Amniotic epithelial cell (primary cell): Measurements from ENCODE around the gene RTTN.
"Not testable (repeated sequence)": the region's sequence is repeated elsewhere in the genome, so short reads cannot be mapped to it uniquely, and the experiment has no call there.

Source experiments
- DNase-seq: peaks from one replicate; pipeline ENCODE4 v3.0.0-alpha.2; 2010; ENCODE audit warnings: low read depth

Gene RTTN

DNA sequence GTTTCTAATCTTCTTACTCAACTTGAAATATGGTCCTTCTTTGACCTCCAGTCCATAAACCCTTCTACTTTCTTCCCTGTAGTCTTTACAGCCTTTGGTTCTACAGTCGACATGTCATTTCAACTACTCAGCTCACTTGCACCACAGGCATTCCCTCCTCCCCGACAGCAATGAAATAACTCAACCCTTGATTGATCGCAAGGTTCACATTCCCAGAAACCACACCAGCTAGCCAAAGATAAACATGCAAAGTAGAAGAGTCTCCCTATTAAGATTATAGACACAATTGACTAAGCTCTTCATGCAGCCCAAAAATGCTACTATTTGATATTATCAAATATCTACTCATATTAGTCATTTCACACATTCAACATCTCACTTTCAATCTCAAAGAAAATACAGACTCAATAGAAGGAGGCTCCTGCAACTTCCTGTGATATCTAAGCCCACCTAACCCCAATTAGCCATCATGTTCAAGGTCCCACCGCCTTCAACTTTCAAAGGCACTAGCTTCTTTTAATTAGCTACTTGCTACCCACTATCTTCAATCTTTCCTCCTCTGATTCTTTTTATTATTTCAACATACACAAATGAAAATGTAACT is 50.8 kb downstream of the RTTN start:
- peak; percentile 97 for DNase-seq

DNA sequence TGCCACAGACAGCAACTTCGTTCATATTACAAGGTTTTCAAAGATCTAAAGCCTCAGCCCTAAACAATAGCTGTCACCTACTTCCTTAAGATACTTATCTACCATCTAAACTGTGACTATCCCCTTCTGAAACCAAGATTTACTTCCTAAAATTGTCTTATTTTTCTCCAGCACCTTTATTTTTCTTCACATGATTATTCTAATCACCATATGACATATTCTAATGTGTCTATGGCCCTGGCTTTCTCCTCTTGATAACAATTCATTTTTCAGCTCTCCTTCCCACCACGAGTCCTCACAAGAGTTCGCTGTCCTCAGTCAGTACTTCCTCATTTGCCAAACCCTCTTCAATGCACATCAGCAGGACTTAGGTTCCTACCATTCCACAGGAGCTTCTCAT is 53.9 kb downstream of the RTTN start:
- DNase-seq: no peak

DNA sequence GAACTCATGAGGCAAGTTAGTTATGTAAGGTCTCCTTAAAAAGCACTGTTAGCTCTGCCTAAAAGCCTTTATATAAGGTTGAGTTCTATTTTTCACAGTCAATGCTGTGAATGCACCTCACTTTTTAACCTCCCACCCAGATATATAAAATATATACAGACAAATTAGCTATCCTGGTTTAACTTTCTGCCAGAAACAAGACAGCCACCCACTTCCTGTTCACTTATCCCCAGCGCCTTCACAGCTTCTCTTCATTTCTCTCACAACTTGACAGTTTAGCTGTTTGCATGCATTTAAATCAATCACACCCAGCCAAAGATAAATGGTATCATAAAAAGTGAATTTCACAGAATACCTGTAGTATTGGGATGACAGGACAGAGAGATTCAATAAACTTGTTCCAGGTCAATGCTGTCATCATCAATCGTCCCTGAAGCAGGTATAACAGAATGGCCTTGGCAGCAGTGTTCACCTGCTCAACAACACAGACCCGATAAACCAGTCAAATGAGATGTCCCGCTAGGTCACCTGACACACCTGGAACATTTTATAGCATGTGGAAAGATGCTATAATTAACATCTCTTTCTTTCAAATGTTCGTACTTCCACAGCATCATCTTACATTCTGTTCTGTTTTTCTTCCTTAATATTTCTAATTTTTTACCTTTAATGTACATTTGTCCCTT is 55.7 kb downstream of the RTTN start:
- DNase-seq: no peak

DNA sequence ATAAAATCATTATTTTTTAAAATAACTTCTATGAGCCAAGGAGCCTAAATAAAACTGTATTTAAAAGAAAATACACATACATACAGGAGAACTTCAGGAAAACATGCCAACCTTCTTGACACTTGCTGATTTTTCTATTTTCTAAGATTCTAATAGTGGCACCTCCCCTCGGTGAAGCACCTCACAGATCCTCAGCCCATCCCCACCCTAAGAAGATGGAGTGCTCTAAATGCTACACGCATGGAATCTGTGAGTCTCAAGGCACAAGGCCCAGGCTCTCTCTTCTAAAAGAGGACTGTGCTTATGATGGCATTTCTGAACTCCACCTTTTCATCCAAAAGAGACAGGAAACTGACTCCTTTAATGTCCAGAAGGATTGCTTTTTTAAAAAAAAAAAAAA is 56.3 kb downstream of the RTTN start:
- DNase-seq: no peak

DNA sequence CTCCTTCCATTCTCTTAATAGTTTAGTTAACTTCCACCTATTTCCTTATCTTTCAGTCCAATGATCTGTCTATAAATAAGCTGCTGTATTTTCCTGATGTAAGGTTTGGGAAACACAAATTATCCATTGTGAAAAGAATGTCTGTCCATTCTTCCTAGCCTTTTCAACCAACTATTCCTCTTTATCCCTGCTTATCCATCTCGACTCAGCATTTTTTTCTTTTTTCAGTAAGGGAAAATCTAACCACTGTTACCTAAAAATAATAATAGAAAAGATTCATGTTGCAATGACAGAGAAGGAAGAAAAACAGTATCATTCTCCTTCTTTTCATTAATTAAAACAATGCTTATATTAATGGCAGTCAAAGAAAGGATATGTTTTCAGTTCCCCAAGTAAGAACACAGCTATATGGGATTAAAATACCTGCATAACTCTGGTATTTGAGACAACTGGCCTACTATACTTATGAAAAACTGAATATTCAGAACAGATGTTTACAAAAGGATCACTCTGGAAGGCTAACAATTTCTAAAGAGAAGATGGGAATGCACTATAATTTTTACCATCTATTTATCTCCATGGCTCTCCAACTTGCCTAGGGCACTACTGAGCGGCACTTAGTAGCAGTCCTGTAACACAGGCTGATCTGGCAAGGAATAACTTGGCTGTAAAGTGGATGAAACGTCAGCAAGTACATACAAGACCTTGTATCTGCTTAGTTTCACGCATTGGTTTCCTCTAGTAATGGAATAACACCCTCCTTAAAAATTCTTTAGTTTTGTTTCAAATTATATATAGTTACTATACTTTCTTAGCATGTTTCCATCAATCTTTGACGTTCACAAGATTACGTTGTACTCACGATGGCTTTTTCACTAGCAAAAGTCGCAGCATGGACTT is 57.2 kb downstream of the RTTN start:
- no peak for DNase-seq

DNA sequence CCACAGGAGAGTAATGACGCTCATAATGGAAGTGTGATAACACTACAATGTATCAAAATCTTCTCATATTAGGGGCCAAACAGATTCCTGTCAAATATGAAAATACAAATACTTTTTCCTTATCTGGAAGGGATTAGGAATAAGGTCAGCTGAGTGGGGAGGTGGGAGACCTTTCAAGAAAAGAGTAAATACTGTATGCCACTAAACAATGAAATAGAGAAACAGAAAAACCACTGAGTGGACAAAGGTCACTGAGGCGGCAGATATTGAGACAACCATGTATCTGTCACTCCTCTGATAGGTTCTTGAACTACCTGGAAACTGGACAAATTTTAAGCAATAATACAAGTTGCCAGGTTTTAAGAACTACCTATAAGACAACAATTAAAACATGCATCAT is 59.3 kb downstream of the RTTN start:
- DNase-seq: no peak

DNA sequence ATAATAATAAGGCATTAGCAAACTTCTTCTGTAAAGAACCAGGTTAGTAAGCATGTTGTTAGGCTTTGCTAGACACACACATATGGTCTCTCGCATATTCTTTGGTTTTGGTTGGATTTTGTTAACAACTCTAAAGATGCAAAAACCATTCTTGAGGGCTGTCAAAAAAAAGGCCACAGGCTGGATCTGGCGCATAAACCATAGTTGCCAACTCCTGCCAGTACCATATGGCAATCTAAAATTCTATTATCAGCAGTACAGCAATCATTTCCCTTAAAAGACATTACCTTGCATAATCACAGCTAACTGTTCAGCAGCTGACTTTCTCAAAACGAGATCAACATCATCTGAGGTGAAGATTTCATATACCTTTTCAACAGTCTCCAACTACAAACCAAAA is 63.5 kb downstream of the RTTN start:
- DNase-seq: no peak

DNA sequence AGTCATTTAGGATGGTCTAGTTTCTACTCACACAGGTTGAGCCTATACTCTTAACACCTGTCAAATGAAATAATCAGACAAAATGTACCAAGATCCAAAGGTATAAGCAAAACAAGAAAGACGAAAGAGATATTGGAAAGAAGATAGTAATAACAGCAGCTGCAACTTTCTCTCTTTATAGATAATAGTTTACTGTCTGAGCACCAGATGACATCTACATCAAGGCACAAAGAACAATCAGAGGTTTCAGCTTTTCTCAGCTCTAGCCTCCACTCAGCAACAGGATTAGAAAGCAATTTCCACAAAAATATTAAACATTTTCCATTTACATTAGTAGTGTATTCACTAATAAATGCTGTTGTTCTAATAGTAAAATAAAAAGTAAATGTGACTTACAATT is 66.3 kb downstream of the RTTN start:
- no peak for DNase-seq

DNA sequence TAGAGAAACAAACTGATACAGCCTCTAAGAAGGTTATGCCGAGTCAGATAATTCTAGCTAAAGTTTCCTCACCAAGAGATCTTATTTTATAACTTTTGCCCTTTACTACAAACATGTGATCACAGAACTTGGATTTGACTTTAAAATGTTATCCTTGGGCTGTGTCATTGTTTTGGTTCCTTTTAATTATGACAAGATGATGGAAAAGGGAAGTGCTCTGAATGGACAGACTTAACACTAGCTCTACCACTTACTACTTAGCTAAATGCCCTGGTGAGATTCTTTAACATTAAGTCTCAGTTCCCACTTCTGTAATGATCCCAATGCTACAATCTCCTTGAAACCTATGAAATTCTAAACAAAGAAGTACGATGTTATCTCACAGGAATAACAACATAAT is 69.9 kb downstream of the RTTN start:
- DNase-seq: no peak

DNA sequence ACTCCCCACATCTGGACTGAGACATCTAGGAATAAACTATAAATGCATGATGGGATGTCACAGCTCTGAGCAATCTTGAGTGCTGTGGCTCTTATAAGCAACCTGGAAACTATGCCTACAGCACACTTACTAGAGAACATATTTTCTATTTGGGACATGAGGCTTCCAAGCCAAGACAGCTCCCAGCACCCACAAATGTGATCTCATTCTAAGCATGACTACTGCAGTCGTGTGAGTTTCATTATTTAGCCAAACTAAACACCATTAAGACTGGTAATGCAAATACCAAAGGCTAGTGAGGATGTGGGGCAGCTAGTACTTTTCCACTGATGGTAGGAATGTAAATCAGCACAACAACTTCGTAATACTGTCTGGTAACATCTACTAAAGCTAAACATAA is 72.5 kb downstream of the RTTN start:
- DNase-seq: peak; percentile 85

DNA sequence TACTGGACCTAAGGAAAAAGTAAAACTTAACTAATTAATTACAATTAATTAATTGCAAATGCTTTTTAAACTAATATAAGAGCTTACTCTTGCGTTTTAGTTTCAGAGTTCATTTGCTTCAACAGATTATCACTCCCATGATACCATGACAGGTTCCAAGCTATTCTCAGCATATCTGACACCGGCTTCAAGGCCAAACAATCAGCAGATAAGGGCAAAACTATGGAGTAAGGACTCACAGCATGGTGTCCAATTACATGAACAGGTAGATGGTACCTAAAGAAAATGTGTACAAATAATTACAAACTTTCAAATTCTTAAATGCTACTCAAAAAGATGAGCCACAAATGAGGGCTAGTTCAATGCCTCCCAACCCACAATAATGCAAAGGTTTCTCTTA is 77.2 kb downstream of the RTTN start:
- DNase-seq: no peak

DNA sequence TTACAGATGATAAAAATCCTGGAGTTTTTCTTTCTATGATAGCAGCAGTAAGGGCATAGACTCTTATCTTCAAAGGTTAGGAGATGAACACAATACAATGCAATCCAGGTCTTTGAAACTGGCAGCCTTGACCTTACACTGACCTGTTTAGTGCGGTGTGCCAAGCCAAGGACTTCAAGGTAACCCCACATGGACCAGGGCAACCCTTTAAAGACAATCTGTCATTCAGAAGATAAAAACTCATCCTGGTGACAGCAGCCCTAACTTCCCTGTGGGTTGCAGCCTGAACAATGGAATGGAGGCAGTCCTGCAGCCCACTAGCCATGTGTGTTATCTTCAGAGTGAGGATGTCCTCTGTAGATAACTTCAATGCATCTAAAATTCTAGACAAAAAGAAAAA is 78.1 kb downstream of the RTTN start:
- DNase-seq: no peak

DNA sequence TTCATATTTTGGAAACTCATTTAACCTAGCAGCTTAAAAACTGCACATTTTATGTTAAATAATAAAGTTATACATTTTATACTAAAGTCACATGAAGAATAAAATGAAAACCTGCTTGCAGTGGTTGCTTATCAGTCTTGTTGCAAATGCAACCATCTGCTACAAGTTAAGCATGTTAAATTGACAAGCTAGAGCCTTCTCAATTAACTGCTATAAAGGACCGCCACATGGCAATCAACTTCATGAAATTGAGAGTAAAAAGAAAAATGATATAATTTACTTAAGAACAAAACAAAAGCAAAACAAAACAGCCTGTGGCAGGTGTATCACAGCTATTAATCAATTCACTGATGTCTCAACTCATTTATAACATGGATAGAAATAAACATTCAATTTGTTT is 78.7 kb downstream of the RTTN start:
- DNase-seq: no peak

DNA sequence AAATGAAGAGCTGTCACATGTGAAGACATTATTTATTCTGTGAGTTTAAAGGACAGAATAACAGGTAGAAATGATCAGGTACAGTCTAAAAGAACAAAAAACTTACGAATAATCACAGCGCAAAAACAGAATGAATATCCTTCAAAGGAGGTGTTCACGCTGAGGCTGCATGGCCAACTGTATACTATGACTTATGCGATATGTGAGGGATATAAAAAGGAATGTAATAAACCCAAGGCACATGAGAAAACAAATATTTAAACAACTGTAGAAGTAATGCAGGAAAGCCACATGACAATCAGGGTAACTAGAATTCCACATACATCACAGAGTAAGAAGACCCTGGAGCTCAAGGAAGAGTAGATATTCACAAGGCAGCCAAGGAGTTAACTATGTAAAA is 81.3 kb downstream of the RTTN start:
- DNase-seq: no peak

DNA sequence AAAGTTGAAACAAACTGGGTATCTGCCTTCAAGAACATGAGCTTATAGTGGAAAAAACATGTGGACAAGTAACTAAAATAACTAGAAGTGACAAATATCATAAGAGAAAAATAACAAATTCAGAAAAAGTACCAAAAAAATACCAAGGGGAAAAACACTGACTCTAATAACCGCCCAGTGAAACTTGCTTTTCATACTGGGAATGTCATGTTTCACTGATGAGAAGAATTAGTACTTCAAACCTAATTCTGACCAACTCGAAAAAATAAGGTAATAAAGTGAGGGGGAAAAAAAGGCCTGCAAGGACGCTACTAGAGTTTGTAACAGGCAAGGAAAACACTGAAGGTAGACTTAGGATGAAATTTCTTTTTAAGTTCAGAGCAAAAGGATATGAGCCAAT is 83.6 kb downstream of the RTTN start:
- DNase-seq: no peak

DNA sequence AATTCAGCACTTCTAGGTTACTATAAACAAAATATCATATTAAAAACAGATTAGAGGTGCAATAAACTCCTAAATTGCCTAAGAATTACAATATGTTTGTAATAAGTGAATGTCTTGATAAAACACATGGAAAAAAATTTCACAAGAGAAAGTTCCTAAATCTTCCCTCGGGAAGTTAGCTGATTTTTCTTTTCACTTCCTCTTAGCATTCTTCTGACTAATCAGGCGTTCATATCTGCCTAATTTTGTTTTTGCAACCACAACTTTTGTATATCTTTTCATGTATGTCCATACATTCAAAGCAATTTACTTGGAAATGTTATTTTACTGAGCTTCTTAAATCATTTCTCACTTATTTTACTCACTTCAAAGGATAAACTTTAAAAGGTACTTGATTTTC is 88.5 kb downstream of the RTTN start:
- peak; percentile 4 for DNase-seq

DNA sequence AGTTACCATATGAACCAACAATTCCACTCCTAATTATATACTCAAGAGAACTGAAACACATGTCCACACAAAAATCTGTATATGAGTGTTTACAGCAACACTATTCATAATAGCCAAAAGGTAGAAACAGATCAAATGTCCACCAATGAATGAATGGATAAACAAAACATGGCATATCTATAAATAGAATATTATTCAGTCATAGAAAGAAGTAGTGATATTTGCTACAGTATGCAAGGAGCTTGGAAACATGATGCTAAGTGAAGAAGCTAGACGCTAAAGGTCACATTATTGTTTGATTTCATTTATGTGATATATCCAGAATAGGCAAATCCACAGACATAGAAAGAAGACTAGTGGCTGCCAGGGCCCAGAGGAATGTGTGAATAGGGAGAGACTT is 92.0 kb downstream of the RTTN start:
- DNase-seq: no peak

DNA sequence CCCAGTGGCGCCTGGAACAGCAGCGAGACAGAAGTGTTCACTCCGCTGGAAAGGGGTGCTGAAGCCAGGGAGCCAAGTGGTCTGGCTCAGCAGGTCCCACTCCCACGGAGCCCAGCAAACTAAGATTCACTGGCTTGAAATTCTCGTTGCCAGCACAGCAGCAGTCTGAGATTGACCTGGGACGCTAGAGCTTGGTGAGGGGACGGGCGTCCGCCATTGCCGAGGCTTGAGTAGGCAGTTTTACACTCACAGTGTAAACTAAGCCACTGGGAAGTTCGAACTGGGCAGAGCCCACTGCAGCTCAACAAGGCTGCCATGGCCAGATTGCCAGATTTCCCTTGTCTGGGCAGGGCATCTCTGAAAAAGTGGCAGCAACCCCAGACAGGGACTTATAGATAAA is 94.8 kb downstream of the RTTN start:
- no peak for DNase-seq

DNA sequence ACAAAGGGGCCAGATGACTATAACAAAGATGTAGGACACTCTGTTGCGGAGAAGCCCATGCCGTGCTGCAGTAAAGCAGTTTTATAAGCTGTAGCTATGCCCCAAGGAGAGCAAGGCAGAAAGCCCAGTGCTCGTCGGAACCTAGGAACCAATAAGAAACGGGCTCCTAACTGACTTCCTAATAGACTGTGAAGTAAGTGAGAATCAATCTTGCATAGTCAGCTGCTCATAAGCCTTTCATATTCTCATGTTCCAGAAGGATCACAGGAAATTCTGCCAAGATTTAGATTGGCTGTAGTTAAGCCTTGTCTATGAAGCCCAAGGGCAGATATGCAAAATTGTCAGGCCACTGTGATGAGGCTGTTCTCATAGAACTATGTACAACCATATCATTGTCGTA is 98.4 kb downstream of the RTTN start:
- DNase-seq: no peak

DNA sequence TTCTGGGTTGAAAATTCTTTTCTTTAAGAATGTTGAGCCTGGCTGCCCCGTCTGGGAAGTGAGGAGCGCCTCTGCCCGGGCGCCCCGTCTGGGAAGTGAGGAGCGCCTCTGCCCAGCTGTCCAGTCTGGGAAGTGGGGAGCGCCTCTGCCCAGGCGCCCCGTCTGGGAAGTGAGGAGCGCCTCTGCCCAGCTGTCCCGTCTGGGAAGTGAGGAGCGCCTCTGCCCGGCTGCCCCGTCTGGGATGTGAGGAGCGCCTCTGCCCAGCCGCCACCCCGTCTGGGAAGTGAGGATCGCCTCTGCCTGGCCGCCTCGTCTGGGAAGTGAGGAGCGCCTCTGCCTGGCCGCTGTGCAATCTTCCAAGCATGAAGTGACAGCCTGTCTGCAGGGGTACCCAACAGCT is 102.6 kb downstream of the RTTN start:
- DNase-seq: not testable (repeated sequence)

DNA sequence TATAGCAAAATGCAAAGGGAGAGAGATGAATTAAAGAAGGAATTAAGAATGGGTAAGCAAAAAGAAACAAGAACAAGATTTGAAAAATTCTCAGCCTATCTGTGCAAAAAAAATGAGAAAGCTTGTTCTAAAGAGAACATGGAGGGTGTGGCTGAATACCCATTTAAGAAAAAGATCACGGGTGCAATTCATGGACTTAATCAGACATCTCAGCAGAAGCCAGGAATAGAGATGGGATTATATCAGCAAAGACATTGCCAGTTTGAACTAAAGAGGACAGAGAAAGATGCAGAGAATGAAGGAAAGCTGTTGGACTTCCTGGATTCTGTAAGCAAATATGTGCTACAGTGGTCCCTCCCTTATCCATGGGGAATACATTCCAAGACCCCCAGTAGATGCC is 115.6 kb downstream of the RTTN start:
- DNase-seq: no peak

DNA sequence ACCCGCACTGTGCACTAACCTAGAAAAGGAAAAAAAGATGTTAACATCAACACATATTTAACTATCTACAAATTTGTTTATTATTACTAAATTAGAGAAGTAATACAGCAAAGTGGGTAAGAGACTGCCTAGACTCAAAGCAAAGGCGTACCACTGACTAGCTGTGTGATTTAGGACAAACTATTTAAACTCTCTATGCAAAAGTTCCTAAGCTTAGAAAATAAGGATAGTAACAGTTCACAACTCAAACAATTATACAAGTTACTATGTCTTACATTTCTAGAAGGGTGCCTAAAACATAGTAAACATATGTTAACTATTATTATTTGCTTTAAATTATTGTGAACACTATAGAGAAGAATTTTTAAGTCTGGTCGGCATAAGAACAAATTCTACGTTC is 119.4 kb downstream of the RTTN start:
- no peak for DNase-seq

DNA sequence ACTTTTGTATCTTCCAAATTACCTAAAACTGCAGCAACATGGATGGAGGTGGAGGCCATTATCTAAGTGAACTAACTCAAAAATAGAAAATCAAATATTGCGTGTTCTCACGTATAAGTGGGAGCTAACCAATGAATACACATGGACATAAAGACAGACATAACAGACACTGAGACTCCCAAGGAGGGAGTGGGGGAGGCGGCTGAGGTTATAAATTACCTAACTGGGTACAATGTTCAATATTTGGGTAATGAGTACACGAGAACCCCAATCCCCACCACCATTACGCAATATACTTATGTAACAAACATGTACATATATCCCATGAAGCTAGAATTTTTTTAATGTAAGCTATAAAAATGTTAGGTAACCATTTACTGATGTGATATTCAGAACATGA is 119.8 kb downstream of the RTTN start:
- no peak for DNase-seq
